ENCODE results near the gene ADGRG6. TPM values are rescaled to one million over a fixed set of nuclear protein-coding genes. Genes with fewer than 3 reads are reported as not detected.

ADGRG6 gene
- total and polyA plus RNA-seq, 3 donors from 2014 or later = 5.1 to 10.6 (median 7.2) TPM

- intact Hi-C loops (cut with DNase I; ENCODE audit: low total_unique reads) = no loop called here
- no peak for TF ChIP-seq POLR2A (IDR thresholded peaks at IDR 0.05)
- TF ChIP-seq, protein P1, sequence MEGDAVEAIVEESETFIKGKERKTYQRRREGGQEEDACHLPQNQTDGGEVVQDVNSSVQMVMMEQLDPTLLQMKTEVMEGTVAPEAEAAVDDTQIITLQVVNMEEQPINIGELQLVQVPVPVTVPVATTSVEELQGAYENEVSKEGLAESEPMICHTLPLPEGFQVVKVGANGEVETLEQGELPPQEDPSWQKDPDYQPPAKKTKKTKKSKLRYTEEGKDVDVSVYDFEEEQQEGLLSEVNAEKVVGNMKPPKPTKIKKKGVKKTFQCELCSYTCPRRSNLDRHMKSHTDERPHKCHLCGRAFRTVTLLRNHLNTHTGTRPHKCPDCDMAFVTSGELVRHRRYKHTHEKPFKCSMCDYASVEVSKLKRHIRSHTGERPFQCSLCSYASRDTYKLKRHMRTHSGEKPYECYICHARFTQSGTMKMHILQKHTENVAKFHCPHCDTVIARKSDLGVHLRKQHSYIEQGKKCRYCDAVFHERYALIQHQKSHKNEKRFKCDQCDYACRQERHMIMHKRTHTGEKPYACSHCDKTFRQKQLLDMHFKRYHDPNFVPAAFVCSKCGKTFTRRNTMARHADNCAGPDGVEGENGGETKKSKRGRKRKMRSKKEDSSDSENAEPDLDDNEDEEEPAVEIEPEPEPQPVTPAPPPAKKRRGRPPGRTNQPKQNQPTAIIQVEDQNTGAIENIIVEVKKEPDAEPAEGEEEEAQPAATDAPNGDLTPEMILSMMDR (IDR thresholded peaks at IDR 0.05) = no peak
- no peaks in the 10 kb centered on the region for H3K4me1 ChIP-seq
- WGBS, 2 donors = 88 to 91% methylated on average over 9 of the region's 9 CpGs
- no peak overlapping the region for H3K27ac ChIP-seq
- H3K9me3 ChIP-seq = no peaks in the 10 kb centered on the region
- H3K4me3 ChIP-seq = no peak overlapping the region
- DNase-seq = no peak
- no peaks in the 10 kb centered on the region for H3K27me3 ChIP-seq
- H3K36me3 ChIP-seq (ENCODE audit: low read depth, missing control alignments) = no peaks in the 10 kb centered on the region
Observed at GRCh38 chr6:142285235-142286087, 16.3 kb upstream of the ADGRG6 start.

GRCh38 chr6:142286088-142286409 is 15.8 kb upstream of the ADGRG6 start:
- no peaks in the 10 kb centered on the region for H3K4me1 ChIP-seq
- no peak overlapping the region for H3K27ac ChIP-seq
- H3K36me3 ChIP-seq (ENCODE audit: low read depth, missing control alignments) = no peaks in the 10 kb centered on the region
- no peak overlapping the region for H3K4me3 ChIP-seq
- H3K9me3 ChIP-seq = no peaks in the 10 kb centered on the region
- WGBS, 2 donors = 81 to 92% methylated on average over 1 of the region's 1 CpG
- no peak for DNase-seq
- intact Hi-C loops (cut with DNase I; ENCODE audit: low total_unique reads) = no loop called here
- H3K27me3 ChIP-seq = no peaks in the 10 kb centered on the region
- TF ChIP-seq, protein P1 (IDR thresholded peaks at IDR 0.05) = no peak
- TF ChIP-seq POLR2A (IDR thresholded peaks at IDR 0.05) = no peak

- no peaks in the 10 kb centered on the region for H3K9me3 ChIP-seq
- H3K4me3 ChIP-seq = no peak overlapping the region
- H3K4me1 ChIP-seq = no peaks in the 10 kb centered on the region
- no peak overlapping the region for H3K27ac ChIP-seq
- TF ChIP-seq, protein P1 (IDR thresholded peaks at IDR 0.05) = no peak
- no peak for TF ChIP-seq POLR2A (IDR thresholded peaks at IDR 0.05)
- intact Hi-C loops (cut with DNase I; ENCODE audit: low total_unique reads) = no loop called here
- WGBS, 2 donors = 90 to 95% methylated on average over 6 of the region's 6 CpGs
- H3K27me3 ChIP-seq = no peaks in the 10 kb centered on the region
- DNase-seq = no peak
- H3K36me3 ChIP-seq (ENCODE audit: low read depth, missing control alignments) = no peaks in the 10 kb centered on the region
Observed at GRCh38 chr6:142289687-142290086, 12.1 kb upstream of the ADGRG6 start.

GRCh38 chr6:142290851-142291250 is 11.0 kb upstream of the ADGRG6 start:
- no peaks in the 10 kb centered on the region for H3K27me3 ChIP-seq
- H3K9me3 ChIP-seq = no peaks in the 10 kb centered on the region
- H3K4me3 ChIP-seq = no peak overlapping the region
- DNase-seq = no peak
- no peaks in the 10 kb centered on the region for H3K4me1 ChIP-seq
- 76 to 90% methylated on average over 5 of the region's 5 CpGs for WGBS, 2 donors
- intact Hi-C loops (cut with DNase I; ENCODE audit: low total_unique reads) = no loop called here
- H3K27ac ChIP-seq = no peak overlapping the region
- TF ChIP-seq POLR2A (IDR thresholded peaks at IDR 0.05) = no peak
- TF ChIP-seq, protein P1 (IDR thresholded peaks at IDR 0.05) = no peak
- no peaks in the 10 kb centered on the region for H3K36me3 ChIP-seq (ENCODE audit: low read depth, missing control alignments)

GRCh38 chr6:142291512-142291911 is 10.3 kb upstream of the ADGRG6 start:
- no peaks in the 10 kb centered on the region for H3K9me3 ChIP-seq
- no peaks in the 10 kb centered on the region for H3K4me1 ChIP-seq
- H3K4me3 ChIP-seq = no peak overlapping the region
- H3K27me3 ChIP-seq = no peaks in the 10 kb centered on the region
- no peak for TF ChIP-seq POLR2A (IDR thresholded peaks at IDR 0.05)
- TF ChIP-seq, protein P1 (IDR thresholded peaks at IDR 0.05) = no peak
- no peak for DNase-seq
- intact Hi-C loops (cut with DNase I; ENCODE audit: low total_unique reads) = no loop called here
- H3K36me3 ChIP-seq (ENCODE audit: low read depth, missing control alignments) = no peaks in the 10 kb centered on the region
- WGBS, 2 donors = 82 to 88% methylated on average over 3 of the region's 3 CpGs
- no peak overlapping the region for H3K27ac ChIP-seq
